Kidney (tissue), 14 donors: ENCODE results near the gene FOXN3. TPM values are rescaled to one million over a fixed set of nuclear protein-coding genes. Genes with fewer than 3 reads are reported as not detected.
"Not testable (repeated sequence)": the region's sequence is repeated elsewhere in the genome, so short reads cannot be mapped to it uniquely, and the experiment has no call there.

ENCODE experiments used
- DNase-seq, 5 donors: peaks; one replicate each; pipeline ENCODE4 v3.0.0-alpha.2; 2013 to 2020
- FAIRE-seq: peaks from 2 replicates; lab custom pipeline; 2012; peaks lifted over from hg19 to GRCh38; lab: Jason Lieb, UNC
- H3K27ac ChIP-seq, 2 donors: one replicate each; pipeline ENCODE4 v1.7.0; 2013; ENCODE audit warnings: low read depth in 2 of 2, low read length in 2 of 2, inconsistent platforms in 1 of 2
- H3K27me3 ChIP-seq: one replicate; pipeline ENCODE4 v1.7.1; 2013; ENCODE audit warnings: low read length, inconsistent platforms; ENCODE audit not compliant: control insufficient read depth, insufficient read depth
- H3K36me3 ChIP-seq, 3 donors: one replicate each; pipeline versions ENCODE4 v1.7.0 to v1.7.1; 2013; ENCODE audit warnings: low read length in 3 of 3, control low read depth in 1 of 3, inconsistent platforms in 1 of 3; ENCODE audit not compliant: insufficient read depth in 3 of 3, control insufficient read depth in 2 of 3
- H3K4me1 ChIP-seq, 3 donors: one replicate each; pipeline versions ENCODE4 v1.7.0 to v1.7.1; 2013; ENCODE audit warnings: low read length in 3 of 3, inconsistent platforms in 1 of 3, low read depth in 1 of 3; ENCODE audit not compliant: control insufficient read depth in 2 of 3, insufficient read depth in 2 of 3
- H3K4me3 ChIP-seq, 3 donors: one replicate each; pipeline versions ENCODE4 v1.7.0 to v1.8.1; 2013; ENCODE audit warnings: low read length in 3 of 3, control low read depth in 1 of 3, inconsistent platforms in 1 of 3
- H3K9ac ChIP-seq, 3 donors: one replicate each; pipeline versions ENCODE4 v1.7.0 to v1.7.1; 2013; ENCODE audit warnings: low read length in 3 of 3, control low read depth in 1 of 3, inconsistent platforms in 1 of 3
- H3K9me3 ChIP-seq, 3 donors: one replicate each; pipeline versions ENCODE4 v1.7.0 to v1.7.1; 2013; ENCODE audit warnings: low read length in 3 of 3, control low read depth in 1 of 3, inconsistent platforms in 1 of 3; ENCODE audit not compliant: control insufficient read depth in 2 of 3, insufficient read depth in 1 of 3
- CTCF ChIP-seq: IDR thresholded peaks from 3 replicates; pipeline ENCODE4 v1.5.1; 2012; ENCODE audit warnings: mild to moderate bottlenecking, moderate library complexity, borderline replicate concordance; ENCODE audit not compliant: insufficient read depth; ENCODE audit errors: extremely low read depth
- intact Hi-C: fragments of 100-400 bp; cut with DNase I; formaldehyde crosslinking; loops from one replicate; pipeline ENCODE4 v1.11.1; 2022
- polyA plus RNA-seq: library from polyadenylated mRNA; stranded (reverse); fragments of 350-450 nt; fragmentation: Illumina TruSeq; extraction: RNeasy Lipid Tissue Mini Kit (QIAGEN cat#74804); gene quantifications from one replicate; pipeline ENCODE4 v1.2.3, GENCODE V29; 2014; ENCODE audit warnings: low read depth, low replicate concordance; ENCODE audit not compliant: insufficient read depth
- total RNA-seq: library from RNA; stranded (reverse); fragmentation: NEBNext Ultra II Directional; extraction: Animal tissue kit (Norgen Biotek cat#: 25700); gene quantifications from one replicate; pipeline ENCODE4 v1.2.1, GENCODE V29; 2021
- donor health status: control.
- donor health status: control.
- donor health status: control.
- donor health status: control.
- donor health status: control.
- donor health status: DM: yes; HTN: yes; CAD: no.
- donor health status: Normal renal cell carcinoma (clear cell type).

FOXN3 gene
- total and polyA plus RNA-seq, 2 donors from 2014 or later: 6.4 to 50.1 TPM

- intact Hi-C loops: no loop called here
- Histone ChIP-seq H3K4me3 (no peak overlapping the region), H3K27me3 (no peaks in the 10 kb centered on the region), H3K9me3 (no peaks in the 10 kb centered on the region), H3K9ac (no peak overlapping the region), H3K4me1 (peaks cover 0 to 5% (median 0%) of the 10 kb centered on the region in 3 donors), H3K27ac (no peak overlapping the region), H3K36me3 (no peaks in the 10 kb centered on the region)
- no peak for TF ChIP-seq CTCF
- DNase-seq (no peak), FAIRE-seq (no peak)
These were observed 215.4 kb downstream of the FOXN3 start for GRCh38 chr14:89201645-89202044.

GRCh38 chr14:89199357-89199756 is 217.7 kb downstream of the FOXN3 start:
- H3K4me3 ChIP-seq, H3K9me3 ChIP-seq, H3K27ac ChIP-seq, FAIRE-seq, H3K36me3 ChIP-seq, H3K9ac ChIP-seq, H3K27me3 ChIP-seq, DNase-seq, H3K4me1 ChIP-seq, intact Hi-C loops: not testable (repeated sequence)

- Histone ChIP-seq H3K27ac (no peak overlapping the region), H3K36me3 (no peaks in the 10 kb centered on the region), H3K9ac (no peak overlapping the region), H3K9me3 (no peaks in the 10 kb centered on the region), H3K4me1 (peaks cover 0 to 5% (median 0%) of the 10 kb centered on the region in 3 donors), H3K27me3 (no peaks in the 10 kb centered on the region), H3K4me3 (no peak overlapping the region)
- no peak for FAIRE-seq
- TF ChIP-seq CTCF: no peak
- intact Hi-C loops: no loop called here
- peak in 3 of 5 donors; percentile 53 to 89 (median 82) for DNase-seq
These were observed 218.3 kb downstream of the FOXN3 start for GRCh38 chr14:89198544-89199329.

- H3K4me3 ChIP-seq: no peak overlapping the region
- H3K9ac ChIP-seq: no peak overlapping the region
- no peaks in the 10 kb centered on the region for H3K4me1 ChIP-seq
- H3K36me3 ChIP-seq: no peaks in the 10 kb centered on the region
- no peak for FAIRE-seq
- no peaks in the 10 kb centered on the region for H3K9me3 ChIP-seq
- intact Hi-C loops: no loop called here
- no peak overlapping the region for H3K27ac ChIP-seq
- no peaks in the 10 kb centered on the region for H3K27me3 ChIP-seq
- no peak for DNase-seq
- TF ChIP-seq CTCF: no peak
These were observed 219.4 kb downstream of the FOXN3 start for GRCh38 chr14:89197623-89198022.
